ENCODE results near the gene KL. TPM values are rescaled to one million over a fixed set of nuclear protein-coding genes. Genes with fewer than 3 reads are reported as not detected.

KL gene
- total RNA-seq = 0.11 and 0.12 TPM in 2 replicates

DNA sequence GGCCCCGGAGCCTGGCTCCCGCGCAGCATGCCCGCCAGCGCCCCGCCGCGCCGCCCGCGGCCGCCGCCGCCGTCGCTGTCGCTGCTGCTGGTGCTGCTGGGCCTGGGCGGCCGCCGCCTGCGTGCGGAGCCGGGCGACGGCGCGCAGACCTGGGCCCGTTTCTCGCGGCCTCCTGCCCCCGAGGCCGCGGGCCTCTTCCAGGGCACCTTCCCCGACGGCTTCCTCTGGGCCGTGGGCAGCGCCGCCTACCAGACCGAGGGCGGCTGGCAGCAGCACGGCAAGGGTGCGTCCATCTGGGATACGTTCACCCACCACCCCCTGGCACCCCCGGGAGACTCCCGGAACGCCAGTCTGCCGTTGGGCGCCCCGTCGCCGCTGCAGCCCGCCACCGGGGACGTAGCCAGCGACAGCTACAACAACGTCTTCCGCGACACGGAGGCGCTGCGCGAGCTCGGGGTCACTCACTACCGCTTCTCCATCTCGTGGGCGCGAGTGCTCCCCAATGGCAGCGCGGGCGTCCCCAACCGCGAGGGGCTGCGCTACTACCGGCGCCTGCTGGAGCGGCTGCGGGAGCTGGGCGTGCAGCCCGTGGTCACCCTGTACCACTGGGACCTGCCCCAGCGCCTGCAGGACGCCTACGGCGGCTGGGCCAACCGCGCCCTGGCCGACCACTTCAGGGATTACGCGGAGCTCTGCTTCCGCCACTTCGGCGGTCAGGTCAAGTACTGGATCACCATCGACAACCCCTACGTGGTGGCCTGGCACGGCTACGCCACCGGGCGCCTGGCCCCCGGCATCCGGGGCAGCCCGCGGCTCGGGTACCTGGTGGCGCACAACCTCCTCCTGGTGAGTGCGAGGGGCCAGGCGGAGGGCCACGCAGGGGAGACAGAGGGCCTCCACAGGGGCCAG lies at the start of gene KL:
TSS of gene KL (plus strand) at position 10 of the 909 bp plus-strand sequence. CDS start at position 28, 18 bp downstream.

